K562 (cell line): ENCODE data around the gene RNASEH1. TPM values are rescaled to one million over a fixed set of nuclear protein-coding genes. Genes with fewer than 3 reads are reported as not detected.
A peak's percentile ranks its signal among the peaks of the same experiment; 100 is the strongest.

Experiments
- ATAC-seq: fragments of 200-7000 bp; cut with Tn5 transposase; 3 replicates; pipeline ENCODE4 v1.9.1; 2020; ENCODE audit warnings: moderate library complexity
- BruUV-seq: library from RNA; stranded (reverse); fragments of 400-500 nt; replicated peaks from 2 replicates; lab custom pipeline; 2021; lab: Mats Ljungman, UMichigan
- CTCF ChIA-PET: fragments of 300-600 bp; formaldehyde crosslinking; extraction: SDS; loops from one replicate; lab custom pipeline; 2021; ENCODE audit warnings: low intra/inter-chr PET ratio; lab: Yijun Ruan, JAX
- POLR2A ChIA-PET: fragments of 300-600, 350-650 bp; sonication (Branson Sonifier 250); formaldehyde crosslinking; extraction: SDS; loops from one replicate; lab custom pipeline; 2021; ENCODE audit warnings: antibody characterized with exemption, inconsistent platforms; lab: Yijun Ruan, JAX
- DNase-seq, 4 experiments: peaks; one replicate each; pipeline versions ENCODE4 v3.0.0 to v3.0.0-alpha.2; 2011 to 2018; ENCODE audit warnings: low spot score in 3 of 4, mixed read lengths in 3 of 4; ENCODE audit errors: extremely low read depth in 1 of 4
- FAIRE-seq: peaks from 2 replicates; lab custom pipeline; 2011; peaks lifted over from hg19 to GRCh38; lab: Jason Lieb, UNC
- H2AFZ ChIP-seq: 2 replicates; pipeline ENCODE4 v1.6.0; 2011; ENCODE audit warnings: low read depth, low read length, control low read depth, inconsistent platforms
- H3K27ac ChIP-seq: fragments of 200-600 bp; 3 replicates; pipeline ENCODE4 v1.8.0; 2011; ENCODE audit warnings: low read depth, mild to moderate bottlenecking, control low read depth, inconsistent platforms, low read length, moderate library complexity, mixed read lengths; ENCODE audit errors: extremely low read depth
- H3K27me3 ChIP-seq, 2 experiments: fragments of 300-600 bp in 1 of 2; 2 replicates in 1 of 2; 3 replicates in 1 of 2; pipeline versions ENCODE4 v1.6.0 to v1.8.0; 2011; ENCODE audit warnings: inconsistent platforms in 2 of 2, low read length in 2 of 2, mild to moderate bottlenecking in 1 of 2, mixed read lengths in 1 of 2, moderate library complexity in 1 of 2; ENCODE audit not compliant: control insufficient read depth in 2 of 2, insufficient read depth in 2 of 2
- H3K36me3 ChIP-seq: fragments of 300-600 bp; 3 replicates; pipeline ENCODE4 v1.8.0; 2011; ENCODE audit warnings: mild to moderate bottlenecking, low read length, inconsistent platforms; ENCODE audit not compliant: control insufficient read depth, insufficient read depth
- H3K4me1 ChIP-seq, 2 experiments: fragments of 200-600 bp in 1 of 2; replicated peaks in 1 of 2; 2 replicates in 1 of 2; 3 replicates in 1 of 2; pipeline versions ENCODE4 v1.5.1 to v1.8.0; 2011; ENCODE audit warnings: inconsistent platforms in 2 of 2, low read length in 2 of 2, mild to moderate bottlenecking in 1 of 2, mixed read lengths in 1 of 2, moderate library complexity in 1 of 2; ENCODE audit not compliant: control insufficient read depth in 2 of 2, insufficient read depth in 2 of 2
- H3K4me2 ChIP-seq: 2 replicates; pipeline ENCODE4 v1.6.1; 2011; ENCODE audit warnings: low read length, control low read depth, inconsistent platforms, mixed read lengths; ENCODE audit not compliant: insufficient read depth
- H3K4me3 ChIP-seq: fragments of 200-600 bp; sonication (generic), shearing (Covaris generic); 2 replicates; pipeline ENCODE4 v1.5.1; 2016; ENCODE audit warnings: control low read depth, inconsistent platforms
- H3K79me2 ChIP-seq: fragments of 200-600 bp; 3 replicates; pipeline ENCODE4 v1.8.0; 2011; ENCODE audit warnings: low read length, inconsistent platforms; ENCODE audit not compliant: control insufficient read depth, insufficient read depth
- H3K9ac ChIP-seq, 2 experiments: 2 replicates each; pipeline versions ENCODE4 v1.6.0 to v1.6.1; 2011; ENCODE audit warnings: low read depth in 2 of 2, low read length in 2 of 2, control low read depth in 1 of 2, inconsistent platforms in 1 of 2, mild to moderate bottlenecking in 1 of 2, mixed read lengths in 1 of 2; ENCODE audit not compliant: insufficient read depth in 1 of 2
- H3K9me1 ChIP-seq: one replicate; pipeline ENCODE4 v1.6.0; 2011; ENCODE audit warnings: inconsistent platforms, mild to moderate bottlenecking, low read length, moderate library complexity; ENCODE audit not compliant: control insufficient read depth, insufficient read depth
- H3K9me3 ChIP-seq: replicated peaks from 2 replicates; pipeline ENCODE4 v1.5.1; 2011; ENCODE audit warnings: low read depth, low read length, inconsistent platforms; ENCODE audit not compliant: control insufficient read depth, insufficient read depth
- H4K20me1 ChIP-seq: replicated peaks from 2 replicates; pipeline ENCODE4 v1.6.1; 2011; ENCODE audit warnings: low read length, inconsistent platforms, mixed read lengths; ENCODE audit not compliant: control insufficient read depth, insufficient read depth
- ARID1B ChIP-seq: fragments of 450-650 bp; IDR thresholded peaks from 2 replicates; pipeline ENCODE4 v1.6.1; 2016; ENCODE audit warnings: antibody characterized with exemption, mild to moderate bottlenecking, inconsistent platforms
- CSDE1 ChIP-seq, 2 experiments: fragments of 450-650 bp; IDR thresholded peaks; 2 replicates each; pipeline ENCODE4 v1.6.1; 2016; ENCODE audit warnings: mild to moderate bottlenecking in 1 of 2
- DMBX1 ChIP-seq: fragments of 250-450 bp; sonication (Bioruptor Pico); IDR thresholded peaks from 2 replicates; pipeline ENCODE4 v1.8.0; 2022; ENCODE audit warnings: inconsistent platforms, mild to moderate bottlenecking, moderate library complexity, borderline replicate concordance
- E2F5 ChIP-seq: sonication (generic); formaldehyde crosslinking; IDR thresholded peaks from 2 replicates; pipeline ENCODE4 v1.8.0; 2022; ENCODE audit warnings: mild to moderate bottlenecking, missing genetic modification reagents
- EP300 ChIP-seq: IDR thresholded peaks from 2 replicates; pipeline ENCODE4 v1.6.1; 2012; ENCODE audit warnings: low read length, improper control_type of control experiment
- GTF2F1 ChIP-seq: IDR thresholded peaks from 2 replicates; pipeline ENCODE4 v1.6.1; 2011; ENCODE audit warnings: low read depth, low read length, improper control_type of control experiment
- HES1 ChIP-seq: fragments of 450-650 bp; IDR thresholded peaks from 2 replicates; pipeline ENCODE4 v1.6.1; 2016; ENCODE audit warnings: low read depth, mild to moderate bottlenecking, moderate library complexity
- HMG20B ChIP-seq: fragments of 250-450 bp; sonication (Bioruptor Pico); IDR thresholded peaks from 2 replicates; pipeline ENCODE4 v1.5.0; 2021; ENCODE audit warnings: mild to moderate bottlenecking
- MTF1 ChIP-seq: fragments of 250-450 bp; sonication (Bioruptor Pico); IDR thresholded peaks from 2 replicates; pipeline ENCODE4 v1.9.0; 2021; ENCODE audit warnings: moderate library complexity, mild to moderate bottlenecking, inconsistent platforms, borderline replicate concordance
- TAF15 ChIP-seq: fragments of 200-400 bp; formaldehyde crosslinking; IDR thresholded peaks from 2 replicates; pipeline ENCODE4 v1.6.1; 2017; ENCODE audit warnings: mild to moderate bottlenecking, low read depth, low read length, moderate library complexity
- ZNF3 ChIP-seq: fragments of 250-450 bp; sonication (Bioruptor Pico); IDR thresholded peaks from 2 replicates; pipeline ENCODE4 v1.5.0; 2021; ENCODE audit warnings: mild to moderate bottlenecking, moderate library complexity
- ZNF316 ChIP-seq: fragments of 450-650 bp; IDR thresholded peaks from 2 replicates; pipeline ENCODE4 v1.6.1; 2016
- ZNF408 ChIP-seq: fragments of 250-450 bp; sonication (Bioruptor Pico); IDR thresholded peaks from 2 replicates; pipeline ENCODE4 v1.4.0; 2020; ENCODE audit warnings: low read depth, mild to moderate bottlenecking, moderate library complexity
- ZNF592 ChIP-seq: fragments of 450-650 bp; IDR thresholded peaks from 2 replicates; pipeline ENCODE4 v1.6.1; 2017; ENCODE audit warnings: antibody characterized with exemption, mild to moderate bottlenecking
- WGBS: fragments of 100-300 bp; shearing (Covaris generic); methylation state at CpG from one replicate; pipeline ENCODE4 v1.1.6; 2016; ENCODE audit warnings: low coverage, mixed read lengths; ENCODE audit not compliant: insufficient coverage; ENCODE audit errors: missing lambda C conversion rate; 5-methylcytosine and 5-hydroxymethylcytosine counted together
- in situ Hi-C: fragments of 300-500 bp; cut with MboI; formaldehyde crosslinking; loops from 4 replicates; pipeline ENCODE4 v1.15.0; 2018; ENCODE audit warnings: inconsistent platforms, mixed read lengths
- intact Hi-C: fragments of 100-400 bp; cut with micrococcal nuclease; formaldehyde crosslinking; loops from 2 replicates; pipeline ENCODE4 v1.14.2; 2022
- polyA plus RNA-seq, 8 experiments: library from polyadenylated mRNA; depleted of rRNA in 4 of 8; stranded (reverse) in 5 of 8; unstranded in 3 of 8; fragments of >200 nt; fragmentation: Nextera tagmentation in 2 of 8; fragmentation: Illumina TruSeq in 1 of 8; extraction: Ambion mirVana in 2 of 8; extraction: Trizol in 1 of 8; gene quantifications; 2 replicates each; pipeline versions ENCODE4 v1.2.1 to v1.2.3, GENCODE V29; 2011 to 2014; ENCODE audit warnings: inconsistent platforms in 1 of 8, missing spikeins in 1 of 8
- total RNA-seq, 7 experiments: library from RNA; depleted of rRNA in 6 of 7; stranded (reverse); fragments of >200 nt in 6 of 7; fragmentation: Illumina TruSeq in 2 of 7; extraction: Trizol in 2 of 7; gene quantifications; 2 replicates each; pipeline versions ENCODE4 v1.2.1 to v1.2.3, GENCODE V29; 2011 to 2021; ENCODE audit warnings: low replicate concordance in 1 of 7
- TF ChIP-seq, protein P1 (sequence below): fragments of 450-650 bp; formaldehyde crosslinking; IDR thresholded peaks from 2 replicates; pipeline ENCODE4 v1.4.0; 2020; ENCODE audit warnings: mild to moderate bottlenecking, mixed read lengths

Gene RNASEH1
- total and polyA plus RNA-seq, 9 of the 15 experiments (the other 6 are each of a cell fraction or from before 2014, with no cell fraction given): 25.7 to 47.5 (median 42.8) TPM

DNA sequence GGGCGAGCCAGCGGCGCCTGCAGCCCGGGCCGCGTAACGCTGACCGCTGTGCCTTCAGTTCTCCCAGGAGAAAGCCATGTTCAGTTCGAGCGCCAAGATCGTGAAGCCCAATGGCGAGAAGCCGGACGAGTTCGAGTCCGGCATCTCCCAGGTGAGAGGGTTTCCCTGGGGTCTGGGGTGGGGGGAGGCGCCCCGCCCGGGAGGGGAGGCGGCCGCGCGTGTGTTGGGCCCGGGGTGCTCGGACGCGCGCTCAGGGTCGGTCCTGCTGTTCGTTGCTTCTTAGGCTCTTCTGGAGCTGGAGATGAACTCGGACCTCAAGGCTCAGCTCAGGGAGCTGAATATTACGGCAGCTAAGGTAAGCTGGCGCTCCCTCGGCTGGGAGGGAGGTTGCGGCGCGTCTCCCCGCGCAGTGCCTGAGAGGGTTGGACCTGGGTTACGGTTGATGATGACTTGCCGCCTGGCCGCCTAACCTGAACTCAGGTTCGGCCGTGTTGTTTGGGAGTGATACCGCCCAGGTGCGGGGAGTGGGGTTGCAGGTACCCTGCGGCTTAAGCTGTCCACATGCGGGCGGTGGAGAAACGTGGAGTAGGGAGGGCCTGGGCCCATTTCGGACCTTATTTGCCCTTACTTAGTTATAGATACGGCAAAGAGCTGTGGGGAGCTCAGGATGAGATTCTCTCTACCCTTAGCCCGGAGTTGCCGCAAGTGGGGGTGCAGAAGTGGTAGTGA lies 17.6 kb upstream of the RNASEH1 start:
- H3K27ac ChIP-seq: peak overlapping the region; percentile 86
- peaks cover 51% of the 10 kb centered on the region for H3K36me3 ChIP-seq
- peaks cover 3% of the 10 kb centered on the region; the same call in 1 of the 2 replicates for H3K9me3 ChIP-seq
- no peaks in the 10 kb centered on the region for H3K27me3 ChIP-seq
- H3K4me3 ChIP-seq: peak overlapping the region; percentile 98
- H2AFZ ChIP-seq: no peak overlapping the region; the same call in 1 of the 2 replicates
- in situ Hi-C loops: no loop called here
- no peak for FAIRE-seq
- H3K9me1 ChIP-seq: no peaks in the 10 kb centered on the region
- H3K9ac ChIP-seq: peak overlapping the region; percentile 97 to 99
- peaks cover 52% of the 10 kb centered on the region for H3K79me2 ChIP-seq
- peak overlapping the region; percentile 99 for H3K4me2 ChIP-seq
- peaks cover 45% of the 10 kb centered on the region for H4K20me1 ChIP-seq
- ChIA-PET POLR2A (interaction anchor here (1.1 to 2.3 kb wide), 5 partner anchors 9 to 34 kb away, joined by 3 to 16 read pairs (median 6); no protein-coding TSS in a partner anchor), CTCF (interaction anchor here (0.6 kb wide), 1 partner anchor 684 kb away, joined by 3 read pairs; no protein-coding TSS in a partner anchor)
- no TSS peak for BruUV-seq
- intact Hi-C loops: loop anchor here (1.0 to 5.0 kb wide), 4 partner anchors 17 to 197 kb away; partner anchors contain the start of genes ADI1, RNASEH1 and TRAPPC12
- WGBS: 0% methylated on average over 24 of the region's 54 CpGs
- ATAC-seq: peak; percentile 63
- DNase-seq: peak; percentile 29 to 82 (median 62)
- peaks cover 14% of the 10 kb centered on the region in 2 experiments for H3K4me1 ChIP-seq
- TF ChIP-seq HES1 (no peak), HMG20B (CRISPR knock-in tag) (no peak), ZNF408 (CRISPR knock-in tag) (no peak), E2F5 (CRISPR knock-in tag) (no peak), DMBX1 (CRISPR knock-in tag) (no peak), TAF15 (no peak), ARID1B (no peak), ZNF3 (CRISPR knock-in tag) (no peak), ZNF592 (no peak), ZNF316 (no peak), MTF1 (CRISPR knock-in tag) (no peak), CSDE1 (IDR thresholded peaks at IDR 0.05) (no peak), GTF2F1 (no peak), EP300 (no peak)
- TF ChIP-seq, protein P1, sequence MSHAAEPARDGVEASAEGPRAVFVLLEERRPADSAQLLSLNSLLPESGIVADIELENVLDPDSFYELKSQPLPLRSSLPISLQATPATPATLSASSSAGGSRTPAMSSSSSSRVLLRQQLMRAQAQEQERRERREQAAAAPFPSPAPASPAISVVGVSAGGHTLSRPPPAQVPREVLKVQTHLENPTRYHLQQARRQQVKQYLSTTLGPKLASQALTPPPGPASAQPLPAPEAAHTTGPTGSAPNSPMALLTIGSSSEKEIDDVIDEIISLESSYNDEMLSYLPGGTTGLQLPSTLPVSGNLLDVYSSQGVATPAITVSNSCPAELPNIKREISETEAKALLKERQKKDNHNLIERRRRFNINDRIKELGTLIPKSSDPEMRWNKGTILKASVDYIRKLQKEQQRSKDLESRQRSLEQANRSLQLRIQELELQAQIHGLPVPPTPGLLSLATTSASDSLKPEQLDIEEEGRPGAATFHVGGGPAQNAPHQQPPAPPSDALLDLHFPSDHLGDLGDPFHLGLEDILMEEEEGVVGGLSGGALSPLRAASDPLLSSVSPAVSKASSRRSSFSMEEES (CRISPR knock-in tag): no peak
